Activated CD8-positive, alpha-beta memory T cell treated with anti-CD3 and anti-CD28 coated beads for 24 hours (primary cell): ENCODE results near the gene RSPRY1.

Source experiments
- DNase-seq: peaks from one replicate; pipeline ENCODE4 v3.0.0-alpha.2; 2020

Gene RSPRY1

DNA sequence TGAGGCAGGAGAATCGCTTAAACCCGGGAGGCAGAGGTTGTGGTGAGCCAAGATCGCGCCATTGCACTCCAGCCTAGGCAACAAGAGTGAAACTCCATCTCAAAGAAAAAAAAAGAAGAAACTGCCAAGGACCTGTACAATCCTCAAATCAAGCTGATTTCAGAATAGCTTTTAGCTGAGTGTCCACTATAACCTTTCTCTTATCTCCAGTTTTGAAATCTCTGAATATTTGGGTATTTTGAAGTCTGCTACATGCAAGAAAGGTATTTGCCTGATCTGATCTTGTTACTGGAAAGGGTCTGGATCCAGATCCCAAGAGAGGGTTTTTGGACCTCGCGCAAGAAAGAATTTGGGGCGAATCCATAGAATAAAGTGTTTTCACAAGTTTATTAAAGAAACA lies 39.8 kb downstream of the RSPRY1 start:
- DNase-seq = no peak

DNA sequence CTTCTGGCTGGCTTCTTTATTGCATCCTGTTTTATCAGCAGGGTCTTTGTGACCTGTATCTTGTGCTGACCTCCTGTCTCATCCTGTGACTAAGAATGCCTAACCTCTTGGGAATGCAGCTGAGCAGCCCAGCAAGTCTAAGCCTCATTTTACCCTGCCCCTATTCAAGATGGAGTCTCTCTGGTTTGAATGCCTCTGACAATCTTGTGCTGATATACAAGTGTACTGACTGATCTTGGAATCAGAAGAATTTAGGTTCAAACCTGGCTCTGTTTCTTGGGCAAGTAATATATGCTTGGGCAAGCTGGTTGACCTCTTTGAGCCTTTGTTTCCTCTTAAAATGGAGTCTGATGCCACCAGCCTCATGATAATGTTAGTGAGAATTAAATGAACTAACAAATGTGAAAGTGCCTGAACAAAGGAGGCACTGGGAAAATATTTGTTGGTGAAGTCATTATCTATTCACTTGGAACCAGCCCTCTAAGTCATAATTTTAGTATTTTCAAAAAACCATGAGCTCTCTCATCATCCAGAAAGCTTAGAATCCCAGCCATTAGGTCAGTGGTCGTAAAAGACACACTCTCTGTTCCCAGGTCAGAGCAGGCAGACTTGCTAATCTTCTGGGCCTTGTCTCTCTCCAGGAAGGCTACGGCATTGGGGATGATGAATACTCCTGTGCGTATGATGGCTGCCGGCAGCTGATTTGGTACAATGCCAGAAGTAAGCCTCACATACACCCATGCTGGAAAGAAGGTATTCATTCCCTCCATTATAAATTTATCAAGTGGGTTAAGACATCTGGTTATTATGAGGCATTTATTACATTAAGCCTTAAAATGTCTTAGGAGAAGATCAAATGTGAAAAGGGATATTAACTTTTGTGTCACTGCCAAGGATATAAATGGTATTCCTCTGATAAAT lies 40.8 kb downstream of the RSPRY1 start:
- DNase-seq = no peak

GRCh38 chr16:57229079-57229478 lies 43.0 kb downstream of the RSPRY1 start:
- no peak for DNase-seq

GRCh38 chr16:57231821-57232350 lies 45.8 kb downstream of the RSPRY1 start:
- no peak for DNase-seq

DNA sequence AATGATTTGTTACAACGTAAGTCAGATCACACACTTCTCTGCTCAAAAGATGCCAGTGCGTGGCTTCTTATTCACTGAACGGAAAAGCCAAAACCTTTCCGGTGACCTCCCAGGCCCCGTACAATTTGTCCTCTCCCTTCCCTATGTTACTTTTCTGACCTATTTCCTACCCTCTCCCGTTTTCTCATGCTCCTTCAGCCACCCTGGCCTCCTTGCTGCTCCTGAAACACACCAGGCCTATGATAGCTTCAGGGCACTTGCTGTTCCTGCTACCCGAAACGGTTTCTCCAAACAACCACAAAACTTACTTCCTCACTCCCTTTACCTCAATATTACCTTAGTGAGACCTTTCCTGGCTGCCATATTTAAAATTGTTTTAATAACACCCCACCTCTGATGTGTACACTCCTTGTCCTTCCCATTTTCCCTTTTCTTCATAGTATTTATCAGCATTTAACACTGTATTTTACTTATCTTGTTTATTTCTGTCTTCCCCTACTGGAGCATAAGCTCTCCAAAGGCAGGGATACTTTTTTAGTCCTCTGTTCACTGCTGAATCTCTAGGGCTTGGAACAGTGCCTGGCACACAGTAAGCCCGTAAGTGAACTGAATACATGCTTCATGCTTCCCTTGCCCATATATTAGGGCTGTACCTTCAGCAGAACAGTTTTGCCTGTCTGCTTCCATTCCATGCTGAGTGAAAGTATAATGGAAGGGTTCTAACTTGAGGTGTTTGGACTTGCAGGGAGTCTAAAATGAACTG lies 48.0 kb downstream of the RSPRY1 start:
- no peak for DNase-seq

DNA sequence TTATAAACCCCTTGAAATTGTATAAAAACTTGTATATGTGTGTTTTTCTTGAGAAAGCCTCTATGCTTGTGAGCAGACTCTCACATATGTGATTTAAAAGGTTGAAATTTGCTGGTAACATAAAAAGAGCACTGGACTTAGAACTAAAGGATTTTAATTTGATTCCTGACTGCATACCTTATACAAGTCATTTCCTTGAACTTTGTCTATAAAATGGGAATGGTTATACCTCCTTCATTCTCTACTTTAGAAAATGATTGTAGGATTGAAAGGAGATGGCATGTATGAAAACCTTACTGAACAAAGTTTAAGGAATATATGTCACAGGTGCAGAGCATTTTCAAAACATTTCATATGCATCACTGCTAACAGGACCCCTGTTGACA lies 48.6 kb downstream of the RSPRY1 start:
- no peak for DNase-seq

DNA sequence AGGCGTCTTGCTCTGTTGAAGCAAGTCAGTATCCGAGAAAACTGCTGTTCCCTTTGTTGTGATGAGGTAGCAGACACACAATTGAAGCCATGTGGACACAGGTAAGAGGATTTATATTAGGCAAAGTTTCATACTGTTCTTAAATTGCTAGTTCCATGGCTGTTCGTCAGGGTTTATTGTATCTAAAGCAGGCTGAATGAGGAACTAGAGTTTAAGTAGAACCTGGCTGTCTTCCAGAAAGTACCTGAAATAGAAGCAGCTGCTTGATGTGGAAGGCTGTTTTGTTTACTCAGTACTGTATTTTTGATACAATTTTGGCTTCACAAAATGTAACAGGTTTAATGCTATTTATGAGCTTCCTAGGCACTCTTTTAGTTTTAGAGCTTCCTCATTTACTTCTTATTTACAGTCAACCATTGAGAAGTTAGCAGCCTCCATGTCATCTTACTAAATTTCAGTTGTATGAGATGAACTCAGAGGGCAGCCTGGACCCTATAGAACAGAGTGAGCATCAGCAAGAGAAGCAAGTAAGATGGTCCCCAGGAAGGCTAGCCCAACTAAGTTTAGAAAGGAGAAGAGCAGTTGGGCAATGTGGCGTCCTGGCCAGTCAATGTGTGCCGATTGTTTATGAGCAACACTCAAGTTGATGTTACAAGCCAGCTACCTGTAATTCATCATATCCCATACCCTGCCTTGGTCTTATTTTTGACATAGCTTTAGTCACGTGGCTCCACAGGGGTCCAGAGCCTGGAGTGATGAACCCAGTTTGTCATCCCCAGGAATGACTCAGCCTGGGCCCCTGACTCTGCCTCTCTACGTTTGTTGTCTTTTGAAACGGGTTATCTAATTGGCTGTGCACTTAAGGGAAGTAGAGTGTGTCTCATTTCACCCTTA lies 49.2 kb downstream of the RSPRY1 start:
- DNase-seq = no peak

- DNase-seq = no peak
These were observed 49.9 kb downstream of the RSPRY1 start for GRCh38 chr16:57236022-57236350.

DNA sequence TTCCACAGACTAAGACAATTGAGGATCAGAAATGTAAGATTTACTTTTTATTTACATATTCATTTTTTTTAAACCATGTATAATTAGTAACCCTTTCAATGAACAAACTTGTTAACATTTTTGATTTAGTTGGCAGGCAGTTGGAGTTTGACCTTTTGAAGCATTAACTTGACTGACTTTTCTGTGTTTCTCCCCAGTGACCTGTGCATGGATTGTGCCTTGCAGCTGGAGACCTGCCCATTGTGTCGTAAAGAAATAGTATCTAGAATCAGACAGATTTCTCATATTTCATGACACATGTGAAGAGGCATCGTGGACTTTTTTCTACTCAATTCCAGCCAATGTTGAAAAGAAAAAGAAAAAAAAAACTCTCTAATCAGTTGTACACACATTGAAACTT lies 52.6 kb downstream of the RSPRY1 start:
- DNase-seq = no peak

DNA sequence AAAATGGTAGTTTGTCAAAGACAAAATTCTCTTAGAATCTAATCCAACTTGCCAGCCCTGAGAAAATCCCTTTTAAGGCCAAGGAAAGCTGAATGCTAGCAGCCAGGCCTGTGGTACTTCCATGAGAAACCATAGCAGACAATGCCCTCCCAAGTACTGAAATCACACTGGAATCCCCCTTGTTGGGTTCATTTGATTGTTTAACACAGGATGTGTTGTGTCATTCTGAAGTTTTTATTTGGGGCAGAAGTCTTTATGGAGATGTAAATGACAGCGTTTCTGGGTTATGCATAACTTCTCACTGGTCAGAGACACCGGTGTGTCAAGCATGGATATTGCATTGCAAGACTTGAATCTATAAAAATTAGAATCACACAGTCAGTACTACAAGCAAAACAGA lies 53.0 kb downstream of the RSPRY1 start:
- no peak for DNase-seq

DNA sequence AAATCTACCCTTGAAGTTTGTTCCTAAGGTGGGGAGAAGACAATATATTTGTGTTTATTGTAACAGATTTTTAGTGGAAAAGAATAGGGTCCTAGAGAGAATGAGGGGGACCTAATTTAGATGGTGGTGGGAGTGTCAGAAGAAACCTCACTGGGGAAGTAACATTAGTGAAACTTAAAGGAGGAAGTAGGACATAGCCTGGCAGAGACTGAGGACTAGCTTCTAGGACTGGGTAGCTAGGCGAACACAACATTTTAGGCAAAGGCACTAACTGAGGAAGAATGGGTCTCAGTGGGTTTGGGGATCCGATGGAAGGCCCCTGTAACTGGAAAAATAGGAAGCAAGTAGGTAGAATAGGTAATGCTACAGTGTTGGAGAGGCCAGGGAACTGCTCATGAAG lies 54.7 kb downstream of the RSPRY1 start:
- no peak for DNase-seq

- no peak for DNase-seq
These were observed 56.5 kb downstream of the RSPRY1 start for GRCh38 chr16:57242650-57243049.

DNA sequence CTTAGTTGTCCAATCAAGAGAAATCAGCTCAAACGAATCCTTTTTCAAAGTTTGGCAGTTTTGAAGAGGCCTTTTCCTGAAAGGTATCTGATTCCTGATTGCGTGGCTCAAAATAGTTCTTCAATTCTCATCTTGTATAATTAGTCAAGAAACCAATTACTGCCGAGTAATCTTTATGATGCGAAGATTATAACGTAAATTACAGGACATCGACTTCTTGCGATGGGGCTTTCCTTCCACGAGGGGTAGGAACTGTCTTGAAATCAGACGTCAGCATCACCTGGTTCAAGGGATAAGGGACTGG lies 58.3 kb downstream of the RSPRY1 start:
- DNase-seq = no peak

DNA sequence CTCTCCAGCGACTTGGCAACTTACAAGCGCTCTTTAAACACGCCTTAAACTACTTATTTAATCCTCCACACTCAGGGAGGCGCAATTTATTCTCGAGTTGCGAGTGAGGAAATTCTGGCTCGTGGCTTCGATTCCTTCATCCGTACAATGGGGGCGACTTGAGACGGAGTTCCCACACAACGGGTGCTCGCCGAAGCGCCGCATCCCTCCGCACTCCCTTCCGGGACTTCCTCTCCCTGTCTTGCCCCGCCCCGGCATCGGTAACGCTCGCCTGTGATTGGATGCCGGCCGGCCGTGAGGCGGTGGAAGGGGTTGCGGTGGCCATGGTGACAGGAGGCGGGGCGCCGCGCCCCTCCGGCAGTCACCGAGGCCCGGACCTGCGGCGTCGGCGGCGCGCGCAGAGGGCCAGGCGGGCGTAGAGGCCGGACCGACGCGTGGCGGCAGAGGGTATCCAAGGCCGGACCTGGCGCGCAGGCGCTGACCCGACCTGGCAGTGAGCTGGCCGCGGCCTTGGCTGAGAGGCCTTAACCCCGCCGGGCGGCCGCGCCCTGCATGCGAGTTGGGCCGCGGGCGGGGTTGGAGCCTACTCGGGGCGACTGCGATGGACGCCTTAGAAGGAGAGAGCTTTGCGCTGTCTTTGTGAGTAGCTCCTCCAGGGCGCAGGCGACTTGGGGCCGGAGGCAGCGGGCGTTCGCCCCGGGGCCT lies 58.8 kb downstream of the RSPRY1 start, which contains the start of gene ARL2BP:
ARL2BP (plus strand) TSS at position 493 of the 705 bp plus-strand sequence; CDS start at position 602, 109 bp downstream.
- DNase-seq = peak; percentile 98

- no peak for DNase-seq
These were observed 59.5 kb downstream of the RSPRY1 start for GRCh38 chr16:57245472-57246113.

DNA sequence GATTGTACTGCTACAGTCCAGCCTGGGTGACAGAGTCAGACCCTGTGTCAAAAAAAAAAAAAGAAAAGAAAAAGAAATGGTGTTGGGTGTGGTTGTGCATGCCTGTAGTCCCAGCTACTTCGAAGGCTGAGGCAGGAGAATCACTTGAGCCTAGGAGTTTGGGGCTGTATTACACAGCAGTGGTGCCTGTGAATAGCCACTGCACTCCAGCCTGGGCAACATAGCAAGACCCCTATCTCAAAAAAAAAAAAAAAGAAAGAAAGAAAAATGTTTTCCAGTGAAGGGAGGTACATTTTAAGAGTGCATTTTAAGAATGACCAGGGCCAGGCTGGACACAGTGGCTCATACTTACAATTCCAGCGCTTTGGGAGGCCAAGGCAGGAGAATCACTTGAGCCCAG lies 65.2 kb downstream of the RSPRY1 start:
- DNase-seq = no peak

DNA sequence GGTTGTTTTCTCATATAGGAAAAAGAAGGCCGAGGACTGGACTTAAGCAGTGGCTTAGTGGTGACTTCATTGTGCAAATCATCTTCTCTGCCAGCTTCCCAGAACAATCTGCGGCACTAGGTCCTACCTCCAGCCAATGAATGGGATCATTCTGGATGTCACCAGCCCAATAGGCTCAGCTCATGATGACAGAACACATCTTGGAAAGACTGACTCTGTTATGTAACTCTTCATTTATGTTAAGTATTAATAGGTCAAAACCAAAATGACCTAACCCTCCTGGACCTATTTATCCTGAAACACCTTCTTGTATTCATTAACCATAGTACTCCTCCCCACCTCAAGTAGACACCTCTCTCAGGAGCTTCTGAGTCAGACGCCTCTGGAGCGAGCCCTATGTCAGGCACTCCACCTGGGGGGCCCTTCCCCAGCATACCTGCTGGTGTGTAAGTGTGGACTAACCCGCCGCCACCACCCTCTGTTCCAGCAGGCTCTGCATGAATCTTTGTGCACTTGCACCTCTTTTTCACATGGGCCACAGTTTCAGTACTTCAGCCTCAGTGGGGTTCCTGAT lies 66.1 kb downstream of the RSPRY1 start:
- DNase-seq = peak; percentile 52

DNA sequence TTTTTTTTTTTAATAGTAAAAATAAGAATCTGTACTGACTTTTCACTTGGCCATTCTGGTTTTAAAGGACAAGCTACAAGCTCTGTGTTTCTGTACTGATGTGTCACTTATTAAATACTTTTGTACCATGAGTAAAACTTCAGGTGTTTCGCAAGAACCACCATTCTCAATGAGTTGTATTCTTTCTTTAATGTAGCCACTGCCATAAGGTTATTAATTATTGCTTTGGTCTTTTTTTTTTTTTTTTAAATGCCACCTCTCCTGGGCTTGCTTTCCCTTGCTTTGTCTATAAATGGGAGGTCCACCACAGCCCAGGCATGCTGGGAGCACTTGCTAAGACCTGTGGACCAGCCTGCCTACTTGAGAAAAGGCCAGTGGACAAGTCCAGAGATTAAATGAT lies 67.3 kb downstream of the RSPRY1 start:
- no peak for DNase-seq

DNA sequence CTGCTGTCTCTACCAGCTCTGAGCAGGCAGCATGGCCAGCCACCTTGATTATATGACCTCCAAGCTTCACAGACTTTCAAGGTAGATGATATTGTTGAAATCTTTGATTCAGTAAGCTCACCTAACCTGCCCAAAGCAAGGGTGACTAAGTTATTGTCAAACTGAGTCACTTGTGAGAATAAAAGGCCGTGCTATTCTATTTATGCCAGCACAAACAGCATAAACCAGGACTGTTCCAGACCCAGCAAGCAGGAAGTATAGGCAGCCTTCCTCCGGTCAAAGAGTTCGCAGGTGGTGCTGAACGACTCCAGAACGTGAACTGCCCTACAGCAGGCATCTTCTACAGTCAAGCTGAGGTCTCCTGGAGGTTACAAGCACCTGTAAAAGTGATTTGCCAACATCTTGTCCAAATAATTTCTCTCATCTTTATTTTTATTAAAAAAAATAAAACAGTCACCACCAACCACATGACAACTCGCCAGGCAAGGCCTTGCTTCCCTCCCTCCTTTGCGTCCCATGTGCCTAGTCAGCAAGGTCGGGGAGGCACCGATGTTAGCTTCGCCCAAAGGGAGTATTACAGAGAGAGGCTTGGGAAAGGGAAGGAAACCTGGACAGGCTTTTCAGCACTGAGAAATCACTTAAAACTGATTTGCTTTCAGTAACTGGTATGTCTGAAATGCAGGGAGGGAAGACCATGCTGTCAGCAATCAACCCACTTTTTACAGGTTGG lies 69.7 kb downstream of the RSPRY1 start:
- DNase-seq = peak; percentile 35

- DNase-seq = peak; percentile 40
These were observed 70.7 kb downstream of the RSPRY1 start for GRCh38 chr16:57256601-57257395.
